DND-41 (cell line): ENCODE results near the gene HIVEP2.

Experiments
- CTCF ChIP-seq: IDR thresholded peaks from 2 replicates; pipeline ENCODE4 v1.5.1; 2012; ENCODE audit warnings: borderline replicate concordance, low read length, moderate library complexity, mild to moderate bottlenecking; ENCODE audit not compliant: poor library complexity, severe bottlenecking; ENCODE audit errors: extremely low read depth
- EZH2 ChIP-seq: IDR thresholded peaks from 3 replicates; pipeline ENCODE4 v1.6.1; 2012; ENCODE audit warnings: borderline replicate concordance, low read depth, mild to moderate bottlenecking, moderate library complexity, low read length, inconsistent platforms; ENCODE audit not compliant: severe bottlenecking

DNA sequence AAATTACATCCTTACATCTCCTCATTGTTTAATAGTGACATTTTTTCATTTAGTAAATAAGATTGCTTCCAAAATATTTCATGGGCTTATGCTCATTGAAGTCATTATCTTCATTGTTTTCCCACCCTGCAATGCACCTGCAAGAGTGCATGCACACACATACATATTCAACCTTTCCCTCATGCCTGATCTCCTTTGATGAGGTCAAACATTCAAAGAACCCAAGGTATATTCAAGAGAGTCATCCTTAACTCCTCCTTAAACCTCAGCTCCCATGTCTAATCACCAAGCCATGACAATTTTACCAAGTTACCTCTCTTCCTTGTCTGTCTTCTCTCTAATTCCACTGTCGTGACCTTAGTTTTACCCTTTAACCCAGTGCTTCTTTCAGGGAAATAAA is 56.5 kb downstream of the HIVEP2 start:
- TF ChIP-seq CTCF = no peak
- TF ChIP-seq EZH2 = no peak
